ENCODE measurements around the gene GPC6.

Gene GPC6

GRCh38 chr13:94214975-94215374 lies 988.4 kb downstream of the GPC6 start:
- H3K4me3 ChIP-seq (ENCODE audit: low read length) = no peak overlapping the region
- no peak for DNase-seq (ENCODE audit: low read depth)
- TF ChIP-seq, protein P1, sequence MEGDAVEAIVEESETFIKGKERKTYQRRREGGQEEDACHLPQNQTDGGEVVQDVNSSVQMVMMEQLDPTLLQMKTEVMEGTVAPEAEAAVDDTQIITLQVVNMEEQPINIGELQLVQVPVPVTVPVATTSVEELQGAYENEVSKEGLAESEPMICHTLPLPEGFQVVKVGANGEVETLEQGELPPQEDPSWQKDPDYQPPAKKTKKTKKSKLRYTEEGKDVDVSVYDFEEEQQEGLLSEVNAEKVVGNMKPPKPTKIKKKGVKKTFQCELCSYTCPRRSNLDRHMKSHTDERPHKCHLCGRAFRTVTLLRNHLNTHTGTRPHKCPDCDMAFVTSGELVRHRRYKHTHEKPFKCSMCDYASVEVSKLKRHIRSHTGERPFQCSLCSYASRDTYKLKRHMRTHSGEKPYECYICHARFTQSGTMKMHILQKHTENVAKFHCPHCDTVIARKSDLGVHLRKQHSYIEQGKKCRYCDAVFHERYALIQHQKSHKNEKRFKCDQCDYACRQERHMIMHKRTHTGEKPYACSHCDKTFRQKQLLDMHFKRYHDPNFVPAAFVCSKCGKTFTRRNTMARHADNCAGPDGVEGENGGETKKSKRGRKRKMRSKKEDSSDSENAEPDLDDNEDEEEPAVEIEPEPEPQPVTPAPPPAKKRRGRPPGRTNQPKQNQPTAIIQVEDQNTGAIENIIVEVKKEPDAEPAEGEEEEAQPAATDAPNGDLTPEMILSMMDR (conservative IDR thresholded peaks at IDR 0.05; ENCODE audit: low read length) = no peak

DNA sequence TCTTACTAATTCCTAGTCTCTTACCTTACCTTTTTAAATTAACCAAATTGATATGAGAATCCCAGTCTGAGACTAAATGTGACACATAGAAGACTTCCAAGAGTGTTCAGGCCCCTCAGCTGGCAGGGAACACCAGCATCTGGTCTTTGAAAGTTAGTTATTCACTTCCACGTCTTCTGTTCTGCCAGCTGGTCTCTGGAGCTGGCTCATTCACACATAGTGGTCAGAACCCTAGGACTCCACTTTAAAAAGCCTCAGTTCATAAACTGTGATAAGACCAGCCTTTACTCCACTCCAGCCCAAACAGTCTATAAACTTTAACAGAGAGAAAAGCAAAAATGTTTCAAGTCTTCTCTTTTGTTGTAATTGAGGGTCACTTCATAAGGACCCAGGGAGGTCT lies 989.9 kb downstream of the GPC6 start:
- H3K4me3 ChIP-seq (ENCODE audit: low read length) = no peak overlapping the region
- TF ChIP-seq, protein P1 (conservative IDR thresholded peaks at IDR 0.05; ENCODE audit: low read length) = no peak
- no peak for DNase-seq (ENCODE audit: low read depth)

DNA sequence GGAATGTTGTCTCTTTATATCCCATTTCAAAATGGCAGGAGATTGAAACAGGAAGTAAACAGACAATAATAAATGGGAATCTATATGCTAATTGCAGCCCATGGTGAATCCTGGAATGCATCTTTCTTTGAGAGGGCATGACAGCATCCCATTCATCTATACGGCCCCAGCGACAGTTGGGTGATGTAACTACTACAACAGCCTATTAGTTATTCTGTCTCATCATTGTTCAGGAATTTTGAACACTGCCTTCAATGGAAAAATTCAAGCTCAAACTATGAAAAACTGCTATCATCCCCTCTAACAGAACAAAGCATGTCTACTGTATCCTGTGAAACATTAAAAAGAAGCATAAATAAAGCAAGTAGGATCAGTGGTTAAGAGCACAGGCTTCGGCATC lies 990.8 kb downstream of the GPC6 start:
- peak; percentile 31 for DNase-seq (ENCODE audit: low read depth)
- TF ChIP-seq, protein P1 (conservative IDR thresholded peaks at IDR 0.05; ENCODE audit: low read length) = no peak
- H3K4me3 ChIP-seq (ENCODE audit: low read length) = no peak overlapping the region

DNA sequence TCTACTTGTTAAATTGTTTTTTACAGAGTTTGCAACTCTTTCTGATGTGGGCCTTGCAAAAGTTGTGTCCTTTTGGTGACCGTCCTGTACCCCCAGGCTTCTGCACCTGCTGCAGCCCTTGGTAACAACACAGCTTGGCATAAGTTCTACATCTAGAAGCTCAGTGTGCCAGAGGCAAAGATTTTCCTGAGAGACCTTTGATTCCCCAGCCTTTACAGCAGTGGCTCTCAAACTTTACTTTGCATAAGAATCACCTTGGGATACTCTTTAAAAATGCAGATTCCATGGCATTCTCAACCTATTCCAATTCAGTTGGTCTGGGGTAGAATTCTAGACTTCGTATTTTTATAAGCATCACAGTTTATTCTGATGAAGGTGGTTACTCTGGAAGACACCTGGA lies 991.9 kb downstream of the GPC6 start:
- TF ChIP-seq, protein P1 (conservative IDR thresholded peaks at IDR 0.05; ENCODE audit: low read length) = no peak
- no peak overlapping the region for H3K4me3 ChIP-seq (ENCODE audit: low read length)
- no peak for DNase-seq (ENCODE audit: low read depth)

DNA sequence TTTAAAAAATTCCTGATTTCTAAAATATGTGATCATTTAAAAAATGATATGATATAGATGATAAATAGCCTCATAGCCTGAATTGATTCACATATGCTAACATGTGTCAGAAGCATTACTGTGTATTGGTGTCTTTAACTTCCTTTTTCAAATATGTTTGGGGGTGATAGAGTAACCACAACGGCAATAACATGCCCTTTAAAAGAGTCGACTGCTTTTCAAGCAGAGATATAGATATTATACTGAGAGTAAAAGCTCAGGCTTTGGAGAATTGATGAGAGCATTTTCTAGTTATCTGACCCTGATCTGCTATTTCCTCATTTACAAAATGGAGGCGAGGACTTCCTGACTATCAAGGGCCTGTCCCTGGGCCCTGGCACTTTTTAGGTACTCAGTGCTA lies 992.3 kb downstream of the GPC6 start:
- TF ChIP-seq, protein P1 (conservative IDR thresholded peaks at IDR 0.05; ENCODE audit: low read length) = no peak
- DNase-seq (ENCODE audit: low read depth) = no peak
- no peak overlapping the region for H3K4me3 ChIP-seq (ENCODE audit: low read length)

- H3K4me3 ChIP-seq (ENCODE audit: low read length) = no peak overlapping the region
- no peak for DNase-seq (ENCODE audit: low read depth)
- TF ChIP-seq, protein P1 (conservative IDR thresholded peaks at IDR 0.05; ENCODE audit: low read length) = no peak
Observed at GRCh38 chr13:94224670-94225069, 998.1 kb downstream of the GPC6 start.

DNA sequence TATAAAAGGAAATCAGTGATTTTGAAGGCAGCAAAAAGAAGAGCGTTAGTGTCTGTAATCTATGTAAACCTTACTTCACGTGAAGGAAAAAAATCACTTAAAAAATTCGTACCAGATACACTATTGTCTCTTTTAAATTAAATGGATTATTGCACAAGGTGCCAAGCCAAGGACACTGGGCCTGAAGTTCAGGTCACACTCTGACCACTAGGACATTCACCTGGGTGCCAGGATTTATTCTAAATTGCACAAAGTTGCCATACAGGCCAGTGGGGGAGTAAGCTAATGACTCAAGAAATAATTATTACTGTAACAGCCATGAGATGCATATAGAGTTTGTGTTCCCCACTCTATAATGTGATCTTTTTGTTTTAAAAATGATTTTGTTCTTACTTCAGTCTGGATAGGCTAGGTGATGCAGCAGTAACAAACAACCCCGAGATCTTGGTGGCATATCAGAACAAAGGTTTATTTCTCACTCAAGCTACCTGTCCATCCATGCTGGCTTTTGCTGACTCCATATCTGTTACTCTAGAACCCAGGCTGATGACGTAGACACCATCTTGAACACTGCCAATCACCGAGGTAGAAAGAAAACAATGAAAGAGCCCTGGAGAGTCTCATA lies 1000.8 kb downstream of the GPC6 start:
- no peak for DNase-seq (ENCODE audit: low read depth)
- TF ChIP-seq, protein P1 (conservative IDR thresholded peaks at IDR 0.05; ENCODE audit: low read length) = no peak
- H3K4me3 ChIP-seq (ENCODE audit: low read length) = no peak overlapping the region
